Spleen (tissue), 11 donors: ENCODE results near the gene MED8. TPM values are rescaled to one million over a fixed set of nuclear protein-coding genes. Genes with fewer than 3 reads are reported as not detected.

Experiments used
- DNase-seq: peaks from one replicate; pipeline ENCODE4 v3.0.0-alpha.2; 2020
- H3K27ac ChIP-seq, 8 donors: fragments of 200-600 bp; sonication (generic) in 7 of 8; 1 replicate in 4 of 8; 2 replicates in 4 of 8; pipeline versions ENCODE4 v1.5.0 to v1.8.0; 2016 to 2021; ENCODE audit warnings: inconsistent platforms in 4 of 8, mild to moderate bottlenecking in 4 of 8, moderate library complexity in 1 of 8
- H3K27me3 ChIP-seq, 7 donors: fragments of 200-600 bp; sonication (generic) in 6 of 7; replicated peaks in 1 of 7; 1 replicate in 4 of 7; 2 replicates in 3 of 7; pipeline versions ENCODE4 v1.5.0 to v1.8.0; 2016 to 2021; ENCODE audit warnings: inconsistent platforms in 3 of 7, mild to moderate bottlenecking in 1 of 7
- H3K36me3 ChIP-seq, 6 donors: fragments of 200-600 bp; sonication (generic) in 5 of 6; 1 replicate in 4 of 6; 2 replicates in 2 of 6; pipeline versions ENCODE4 v1.5.0 to v1.8.0; 2016 to 2021; ENCODE audit warnings: inconsistent platforms in 2 of 6
- H3K4me1 ChIP-seq, 6 donors: fragments of 200-600 bp; sonication (generic) in 5 of 6; 1 replicate in 3 of 6; 2 replicates in 3 of 6; pipeline versions ENCODE4 v1.5.0 to v1.8.0; 2016 to 2021; ENCODE audit warnings: inconsistent platforms in 3 of 6
- H3K4me3 ChIP-seq, 8 donors: fragments of 200-600 bp; sonication (generic) in 7 of 8; 1 replicate in 4 of 8; 2 replicates in 4 of 8; pipeline versions ENCODE4 v1.5.0 to v1.8.0; 2016 to 2021; ENCODE audit warnings: inconsistent platforms in 4 of 8, mild to moderate bottlenecking in 4 of 8, moderate library complexity in 2 of 8
- H3K9me3 ChIP-seq, 8 donors: fragments of 200-600 bp; sonication (generic) in 7 of 8; 1 replicate in 4 of 8; 2 replicates in 4 of 8; pipeline versions ENCODE4 v1.5.0 to v1.8.0; 2016 to 2021; ENCODE audit warnings: inconsistent platforms in 4 of 8
- CTCF ChIP-seq, 11 experiments: fragments of 200-600 bp in 7 of 11; fragments of 450-650 bp in 4 of 11; sonication (generic) in 4 of 11; IDR thresholded peaks in 8 of 11; conservative IDR thresholded peaks in 3 of 11; 1 replicate in 7 of 11; 2 replicates in 4 of 11; pipeline versions ENCODE4 v1.4.0 to v1.8.0; 2016 to 2021; ENCODE audit warnings: antibody characterized with exemption in 11 of 11, inconsistent platforms in 4 of 11, mild to moderate bottlenecking in 1 of 11
- POLR2A ChIP-seq, 3 donors: fragments of 450-650 bp; IDR thresholded peaks; one replicate each; pipeline ENCODE4 v1.5.1; 2017; ENCODE audit warnings: antibody characterized with exemption in 3 of 3, mild to moderate bottlenecking in 1 of 3
- POLR2AphosphoS5 ChIP-seq, 3 donors: sonication (generic); formaldehyde crosslinking; IDR thresholded peaks; one replicate each; pipeline ENCODE4 v1.5.1; 2017; ENCODE audit warnings: antibody characterized with exemption in 3 of 3
- WGBS, 5 donors: extraction: QIAGEN DNeasy Blood & Tissue Kit in 3 of 5; methylation state at CpG; one replicate each; pipeline versions ENCODE4 v1.1.5 to v1.1.7; 2013 to 2018; 5-methylcytosine and 5-hydroxymethylcytosine counted together
- intact Hi-C: fragments of 100-400 bp; cut with DNase I; formaldehyde crosslinking; loops from one replicate; pipeline ENCODE4 v1.15.0; 2023; ENCODE audit warnings: low total_unique reads
- polyA plus RNA-seq, 3 donors: library from polyadenylated mRNA; stranded (reverse); fragments of 200-250 nt; gene quantifications; one replicate each; pipeline ENCODE4 v1.2.1, GENCODE V29; 2013
- total RNA-seq, 7 donors: library from RNA; depleted of rRNA in 3 of 7; stranded (reverse); fragments of >200 nt in 3 of 7; fragmentation: NEBNext Ultra II Directional in 4 of 7; extraction: Animal tissue kit (Norgen Biotek cat#: 25700) in 4 of 7; gene quantifications; one replicate each; pipeline versions ENCODE4 v1.1.0 to v1.2.1, GENCODE V29; 2016 to 2021
- donor health status: healthy with polysubstance abuse.
- donor health status: DM: no; HTN: no; CAD: no; lungs with moderate emphysema.
- donor health status: DM: no; HTN: no; CAD: no.
- donor health status: Bipolar disorder and iron deficiency.
- donor health status: healthy.
- donor health status: DM: no; HTN: no; CAD: no.
- donor health status: DM: yes; HTN: yes; CAD: no.

Gene MED8
- total and polyA plus RNA-seq, 10 donors = 18.3 to 38.3 (median 28.2) TPM

GRCh38 chr1:43435146-43436145 is 45.8 kb upstream of the MED8 start:
- Histone ChIP-seq H3K4me3 (no peak overlapping the region), H3K9me3 (no peaks in the 10 kb centered on the region), H3K27ac (peak overlapping the region in 7 of 8 donors; percentile 53 to 75 (median 58)), H3K27me3 (no peaks in the 10 kb centered on the region), H3K36me3 (peaks cover 0 to 100% (median 68%) of the 10 kb centered on the region in 6 donors), H3K4me1 (peaks cover 0 to 27% (median 0%) of the 10 kb centered on the region in 6 donors)
- 77 to 87% (median 81%) methylated on average over 14 of the region's 14 CpGs for WGBS, 5 donors
- TF ChIP-seq POLR2A (IDR thresholded peaks at IDR 0.05) (no peak), POLR2AphosphoS5 (IDR thresholded peaks at IDR 0.05) (no peak), CTCF (IDR thresholded peaks at IDR 0.05 in 8 of 11, conservative IDR thresholded peaks at IDR 0.05 in 3 of 11) (no peak)
- intact Hi-C loops = no loop called here
- peak; percentile 40 for DNase-seq

GRCh38 chr1:43434256-43434655 is 44.7 kb upstream of the MED8 start:
- Histone ChIP-seq H3K27me3 (no peaks in the 10 kb centered on the region), H3K4me3 (no peak overlapping the region), H3K27ac (peak overlapping the region in 3 of 8 donors; percentile 54 to 75 (median 61)), H3K4me1 (peaks cover 0 to 27% (median 0%) of the 10 kb centered on the region in 6 donors), H3K9me3 (no peaks in the 10 kb centered on the region), H3K36me3 (peaks cover 0 to 100% (median 68%) of the 10 kb centered on the region in 6 donors)
- DNase-seq = peak; percentile 24
- no peak for TF ChIP-seq POLR2AphosphoS5 (IDR thresholded peaks at IDR 0.05)
- no peak for TF ChIP-seq POLR2A (IDR thresholded peaks at IDR 0.05)
- TF ChIP-seq CTCF (IDR thresholded peaks at IDR 0.05 in 8 of 11, conservative IDR thresholded peaks at IDR 0.05 in 3 of 11) = no peak
- WGBS, 5 donors = 92 to 97% (median 95%) methylated on average over 7 of the region's 7 CpGs
- intact Hi-C loops = no loop called here

GRCh38 chr1:43432907-43433306 is 43.3 kb upstream of the MED8 start:
- intact Hi-C loops = no loop called here
- Histone ChIP-seq H3K9me3 (no peaks in the 10 kb centered on the region), H3K27me3 (no peaks in the 10 kb centered on the region), H3K4me3 (no peak overlapping the region), H3K4me1 (peaks cover 0 to 27% (median 0%) of the 10 kb centered on the region in 6 donors), H3K27ac (no peak overlapping the region), H3K36me3 (peaks cover 0 to 100% (median 70%) of the 10 kb centered on the region in 6 donors)
- no peak for TF ChIP-seq POLR2AphosphoS5 (IDR thresholded peaks at IDR 0.05)
- TF ChIP-seq CTCF (IDR thresholded peaks at IDR 0.05 in 8 of 11, conservative IDR thresholded peaks at IDR 0.05 in 3 of 11) = no peak
- TF ChIP-seq POLR2A (IDR thresholded peaks at IDR 0.05) = no peak
- WGBS, 5 donors = 93 to 100% (median 95%) methylated on average over 3 to 5 of the region's 5 CpGs
- peak; percentile 38 for DNase-seq
